Middle frontal gyrus (tissue), 1 donor: ENCODE results near the gene KCNMA1.
"Not testable (repeated sequence)": the region's sequence is repeated elsewhere in the genome, so short reads cannot be mapped to it uniquely, and the experiment has no call there.

Experiments used
- DNase-seq: peaks from one replicate; pipeline ENCODE4 v3.0.0-alpha.2; 2015; ENCODE audit warnings: low spot score; ENCODE audit errors: extremely low spot score

Gene KCNMA1

GRCh38 chr10:77537071-77537470 lies 100.5 kb downstream of the KCNMA1 start:
- no peak for DNase-seq

GRCh38 chr10:77533887-77534278 lies 103.7 kb downstream of the KCNMA1 start:
- no peak for DNase-seq

GRCh38 chr10:77533146-77533886 lies 104.3 kb downstream of the KCNMA1 start:
- no peak for DNase-seq

GRCh38 chr10:77532068-77532467 lies 105.5 kb downstream of the KCNMA1 start:
- no peak for DNase-seq

- no peak for DNase-seq
Observed at GRCh38 chr10:77531441-77532001, 106.1 kb downstream of the KCNMA1 start.

GRCh38 chr10:77530011-77530410 lies 107.6 kb downstream of the KCNMA1 start:
- no peak for DNase-seq

- no peak for DNase-seq
Observed at GRCh38 chr10:77529050-77529576, 108.5 kb downstream of the KCNMA1 start.

GRCh38 chr10:77527839-77528238 lies 109.8 kb downstream of the KCNMA1 start:
- no peak for DNase-seq

GRCh38 chr10:77526868-77527617 lies 110.6 kb downstream of the KCNMA1 start:
- DNase-seq, result no peak

- no peak for DNase-seq
Observed at GRCh38 chr10:77524281-77524711, 113.3 kb downstream of the KCNMA1 start.

GRCh38 chr10:77522268-77522809 lies 115.3 kb downstream of the KCNMA1 start:
- DNase-seq, result no peak

- no peak for DNase-seq
Observed at GRCh38 chr10:77520995-77521394, 116.6 kb downstream of the KCNMA1 start.

GRCh38 chr10:77520290-77520689 lies 117.3 kb downstream of the KCNMA1 start:
- no peak for DNase-seq

- DNase-seq, result not testable (repeated sequence)
Observed at GRCh38 chr10:77519791-77520190, 117.8 kb downstream of the KCNMA1 start.

- no peak for DNase-seq
Observed at GRCh38 chr10:77518910-77519274, 118.7 kb downstream of the KCNMA1 start.

- no peak for DNase-seq
Observed at GRCh38 chr10:77518241-77518909, 119.2 kb downstream of the KCNMA1 start.

GRCh38 chr10:77516575-77516974 lies 121.0 kb downstream of the KCNMA1 start:
- DNase-seq, result no peak

- DNase-seq, result no peak
Observed at GRCh38 chr10:77514870-77515269, 122.7 kb downstream of the KCNMA1 start.

- DNase-seq, result no peak
Observed at GRCh38 chr10:77513781-77514331, 123.8 kb downstream of the KCNMA1 start.

GRCh38 chr10:77513220-77513619 lies 124.4 kb downstream of the KCNMA1 start:
- DNase-seq, result no peak

- DNase-seq, result no peak
Observed at GRCh38 chr10:77512219-77512578, 125.4 kb downstream of the KCNMA1 start.
